DMS 273 treated with DMSO at 0.1 percent for 48 hours (cell line): Measurements from ENCODE around the gene FANCL.
"Not testable (repeated sequence)": the region's sequence is repeated elsewhere in the genome, so short reads cannot be mapped to it uniquely, and the experiment has no call there.

Source experiments
- DNase-seq: peaks from one replicate; lab custom pipeline; 2025; lab: John Stamatoyannopoulos, UW

Gene FANCL

DNA sequence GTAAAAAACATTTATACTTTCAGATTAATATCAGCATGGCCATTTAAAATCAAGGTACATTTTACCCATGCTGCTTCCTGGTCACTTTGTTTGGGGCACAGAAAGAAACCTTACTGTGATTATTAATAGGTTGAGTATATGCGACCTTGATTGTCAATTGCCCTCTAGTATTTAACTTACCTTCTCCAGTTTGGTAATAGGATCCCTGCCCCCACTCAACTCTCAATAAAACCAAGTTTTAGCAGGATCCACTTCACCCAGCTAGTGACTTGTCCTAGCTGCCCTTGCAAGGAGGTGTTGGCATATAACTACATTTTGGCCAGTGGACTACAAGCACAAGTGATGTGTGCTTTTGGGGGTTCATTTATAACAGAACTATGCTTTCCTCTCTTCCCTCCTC is 34.3 kb downstream of the FANCL start:
- no peak for DNase-seq

DNA sequence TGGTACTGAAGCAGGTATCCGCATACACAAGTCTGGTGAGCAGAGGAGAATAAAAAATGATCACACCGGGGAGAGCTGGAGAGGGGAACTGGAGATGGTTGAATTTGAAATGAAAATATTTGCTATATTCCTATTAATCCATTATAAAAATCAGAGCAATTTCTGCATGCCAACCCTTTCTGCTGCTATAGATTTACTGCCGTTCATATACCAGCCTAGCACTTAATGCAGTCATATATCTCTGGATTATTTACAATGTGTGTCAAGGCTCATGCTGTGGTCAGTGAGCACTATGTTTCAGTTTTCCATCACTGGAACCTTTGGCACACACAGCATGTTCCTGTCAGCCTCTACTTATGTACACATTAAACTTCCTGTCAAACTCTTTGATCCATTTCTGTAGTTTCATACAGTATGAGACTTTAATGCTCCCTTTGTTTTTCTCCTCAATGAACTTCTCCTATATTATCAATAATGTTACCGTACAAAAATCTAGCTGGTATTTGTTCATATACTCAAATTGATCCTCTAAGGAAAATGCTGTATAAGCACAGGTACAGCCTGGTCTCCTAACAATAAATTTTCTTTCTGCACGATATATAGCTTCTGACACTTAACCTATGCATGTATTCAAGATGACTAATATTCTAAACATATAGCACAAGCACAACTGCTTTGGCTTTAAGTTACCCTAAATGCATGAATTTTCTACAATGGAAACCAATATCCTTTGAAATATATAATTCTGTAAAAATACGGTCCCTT is 36.7 kb downstream of the FANCL start:
- no peak for DNase-seq

DNA sequence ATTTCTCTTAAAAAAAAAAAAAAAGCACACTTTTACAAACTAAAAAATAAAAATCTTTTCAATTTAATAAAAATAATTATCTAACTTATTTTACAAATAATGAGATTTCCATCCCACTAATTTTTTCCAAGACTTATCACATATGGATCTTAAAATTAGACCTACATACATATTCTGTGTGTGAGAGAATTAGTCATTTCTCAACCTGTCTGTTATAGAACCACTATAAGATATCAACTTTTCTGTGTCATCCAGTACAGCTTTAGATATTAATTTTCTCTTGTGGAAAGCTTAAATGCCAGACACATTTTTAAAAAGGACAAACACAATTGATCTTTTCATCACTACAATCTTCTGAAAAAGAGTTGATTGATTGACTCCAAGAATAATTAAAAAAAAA is 38.1 kb downstream of the FANCL start:
- DNase-seq = no peak

DNA sequence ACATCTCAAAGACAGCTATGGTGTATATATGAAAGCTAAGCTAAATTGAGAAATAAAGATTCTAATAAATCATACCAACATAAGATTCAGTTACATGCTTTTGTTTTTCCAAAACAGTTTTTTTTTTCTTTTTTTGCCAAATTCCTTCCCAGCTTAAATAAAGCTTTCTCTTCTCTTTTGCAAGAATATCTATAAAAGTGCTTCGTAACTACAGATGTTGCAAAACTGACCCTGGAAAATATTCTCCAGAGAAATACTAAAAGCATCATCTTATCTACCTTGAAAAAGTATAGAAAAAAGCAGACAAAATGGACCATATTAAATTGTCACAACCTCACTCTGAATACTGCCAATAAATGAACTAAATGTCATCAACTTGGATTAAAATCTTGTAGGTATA is 38.7 kb downstream of the FANCL start:
- DNase-seq = no peak

DNA sequence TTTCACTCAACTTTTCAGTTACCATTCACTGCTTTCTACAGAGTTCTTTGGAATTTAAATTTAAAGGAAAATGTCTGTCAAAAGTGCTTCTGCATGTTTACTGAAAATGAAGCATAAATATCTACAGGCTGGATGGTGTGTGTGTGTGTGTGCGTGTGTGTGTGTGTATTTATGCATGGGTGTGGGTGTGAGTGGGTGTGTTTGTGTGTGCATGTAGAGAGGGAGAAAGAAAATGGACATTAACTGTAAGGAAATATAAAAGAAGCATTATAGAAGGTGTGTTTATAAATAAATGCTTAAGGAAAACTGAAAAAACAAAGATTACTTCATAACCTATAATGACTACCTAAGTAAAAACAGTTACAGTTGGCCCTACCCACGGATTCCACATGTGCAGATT is 43.2 kb downstream of the FANCL start:
- DNase-seq = no peak

DNA sequence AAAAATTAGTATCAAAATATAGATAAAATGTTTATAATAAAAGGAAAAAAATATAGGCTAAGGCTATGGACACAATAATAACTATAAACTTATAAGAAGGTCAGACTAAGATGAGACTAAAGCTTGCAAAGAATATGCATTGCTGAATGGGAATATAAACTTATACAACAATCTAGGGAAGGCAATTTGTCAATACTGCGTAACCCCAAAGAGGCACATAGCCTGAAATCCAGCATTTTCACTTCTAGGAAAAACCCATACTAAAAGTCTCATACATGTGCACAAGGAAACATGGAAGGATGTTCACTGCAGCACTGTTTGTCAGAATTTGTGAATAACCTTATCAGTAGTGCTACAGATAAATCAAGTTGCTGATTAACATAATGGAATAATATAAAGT is 45.5 kb downstream of the FANCL start:
- no peak for DNase-seq

DNA sequence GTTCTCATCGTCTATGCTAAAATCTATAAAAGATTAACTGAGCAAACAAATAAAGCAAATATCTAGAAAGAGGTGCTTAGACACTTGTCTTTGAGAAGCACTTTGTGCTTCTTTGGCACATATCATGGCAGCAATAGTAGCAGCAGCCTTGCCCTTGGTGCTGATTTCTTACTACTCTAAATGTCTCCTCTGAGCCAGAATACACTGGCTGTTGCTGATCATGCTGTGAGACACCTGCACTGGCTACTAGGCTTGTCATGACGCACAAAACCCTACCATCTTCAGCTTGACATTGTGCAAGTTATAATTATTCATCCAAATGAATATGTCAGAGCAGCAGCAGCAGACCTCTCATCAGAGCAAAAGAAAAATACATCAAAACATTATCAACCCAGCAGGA is 46.7 kb downstream of the FANCL start:
- DNase-seq = no peak

DNA sequence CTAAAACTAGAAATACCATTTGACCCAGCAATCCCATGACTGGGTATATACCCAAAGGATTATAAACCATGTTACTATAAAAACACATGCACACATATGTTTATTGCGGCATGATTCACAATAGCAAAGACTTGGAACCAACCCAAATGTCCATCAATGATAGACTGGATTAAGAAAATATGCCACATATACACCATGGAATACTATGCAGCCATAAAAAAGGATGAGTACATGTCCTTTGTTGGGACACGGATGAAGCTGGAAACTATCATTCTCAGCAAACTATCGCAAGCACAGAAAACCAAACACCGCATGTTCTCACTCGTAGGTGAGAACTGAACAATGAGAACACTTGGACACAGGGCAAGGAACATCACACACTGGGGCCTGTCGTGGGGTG is 54.1 kb downstream of the FANCL start:
- DNase-seq = not testable (repeated sequence)

DNA sequence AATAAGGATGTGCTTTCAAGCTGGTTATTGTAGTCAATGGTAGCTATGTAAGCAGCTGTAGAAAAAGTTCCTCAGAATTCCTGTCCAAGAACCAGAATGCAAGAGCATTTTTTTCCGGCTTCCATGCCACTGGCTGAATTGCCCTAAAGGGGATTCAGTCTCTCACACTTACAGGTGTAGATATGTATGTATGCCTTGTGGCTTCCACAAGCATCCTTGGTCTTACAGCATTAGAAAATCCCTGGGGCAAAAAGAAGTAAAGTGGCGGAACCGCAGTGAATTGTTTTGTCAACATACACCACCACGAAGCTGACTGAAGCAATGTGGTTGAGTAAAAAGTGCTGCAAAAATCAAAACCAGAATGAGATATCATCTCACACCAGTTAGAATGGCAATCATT is 54.6 kb downstream of the FANCL start:
- DNase-seq = no peak

DNA sequence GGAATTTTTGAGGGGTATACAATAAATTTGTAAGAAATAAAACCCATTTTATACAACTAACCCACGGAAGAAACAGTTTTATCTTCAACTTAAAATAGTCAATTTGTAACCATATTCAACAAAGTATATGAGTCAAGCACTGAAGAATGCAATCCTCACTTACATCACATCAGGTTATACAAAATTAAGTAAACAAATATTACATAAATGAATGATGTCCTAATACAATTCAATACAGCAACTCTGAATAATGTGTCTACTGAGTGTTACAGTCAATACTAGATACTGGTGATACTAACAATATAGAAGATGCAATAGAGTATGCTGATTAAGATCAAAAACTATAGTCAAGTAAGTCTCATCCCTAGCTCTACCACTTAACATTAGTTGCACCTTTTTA is 58.6 kb downstream of the FANCL start:
- no peak for DNase-seq

DNA sequence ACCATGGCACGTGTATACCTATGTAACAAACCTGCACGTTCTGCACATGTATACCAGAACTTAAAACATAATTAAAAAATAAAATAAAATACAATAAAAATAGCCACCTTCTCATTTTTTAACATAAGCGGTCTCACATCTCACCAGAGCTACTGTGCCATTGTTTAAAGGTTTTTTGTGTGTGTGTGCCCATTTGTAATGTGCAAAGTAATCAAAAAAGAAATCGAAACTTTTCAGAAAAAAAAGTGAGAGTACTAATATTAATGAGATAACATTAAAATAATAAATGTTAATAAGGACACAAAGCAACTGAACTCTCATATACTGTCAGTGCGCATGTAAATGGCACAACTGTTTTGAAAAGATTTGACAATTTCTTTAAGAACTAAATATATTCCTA is 60.5 kb downstream of the FANCL start:
- DNase-seq = no peak

DNA sequence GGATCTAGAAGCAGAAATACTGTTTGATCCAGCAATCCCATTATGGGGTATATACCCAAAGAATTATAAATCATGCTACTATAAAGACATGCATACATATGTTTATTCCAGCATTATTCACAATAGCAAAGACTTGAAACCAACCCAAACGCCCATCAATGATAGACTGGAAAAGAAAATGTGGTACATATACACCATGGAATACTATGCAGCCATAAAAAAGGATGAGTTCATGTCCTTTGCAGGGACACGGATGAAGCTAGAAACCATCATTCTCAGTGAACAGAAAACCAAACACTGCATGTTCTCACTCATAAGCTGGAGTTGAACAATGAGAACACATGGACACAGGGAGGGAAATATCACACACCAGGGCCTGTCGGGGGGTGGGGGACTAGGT is 61.0 kb downstream of the FANCL start:
- not testable (repeated sequence) for DNase-seq

DNA sequence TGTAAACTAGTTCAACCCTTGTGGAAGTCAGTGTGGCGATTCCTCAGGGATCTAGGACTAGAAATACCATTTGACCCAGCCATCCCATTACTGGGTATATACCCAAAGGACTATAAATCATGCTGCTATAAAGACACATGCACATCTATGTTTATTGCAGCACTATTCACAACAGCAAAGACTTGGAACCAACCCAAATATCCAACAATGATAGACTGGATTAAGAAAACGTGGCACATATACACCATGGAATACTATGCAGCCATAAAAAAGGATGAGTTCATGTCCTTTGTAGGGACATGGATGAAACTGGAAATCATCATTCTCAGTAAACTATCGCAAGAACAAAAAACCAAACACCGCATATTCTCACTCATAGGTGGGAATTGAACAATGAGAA is 63.9 kb downstream of the FANCL start:
- not testable (repeated sequence) for DNase-seq

DNA sequence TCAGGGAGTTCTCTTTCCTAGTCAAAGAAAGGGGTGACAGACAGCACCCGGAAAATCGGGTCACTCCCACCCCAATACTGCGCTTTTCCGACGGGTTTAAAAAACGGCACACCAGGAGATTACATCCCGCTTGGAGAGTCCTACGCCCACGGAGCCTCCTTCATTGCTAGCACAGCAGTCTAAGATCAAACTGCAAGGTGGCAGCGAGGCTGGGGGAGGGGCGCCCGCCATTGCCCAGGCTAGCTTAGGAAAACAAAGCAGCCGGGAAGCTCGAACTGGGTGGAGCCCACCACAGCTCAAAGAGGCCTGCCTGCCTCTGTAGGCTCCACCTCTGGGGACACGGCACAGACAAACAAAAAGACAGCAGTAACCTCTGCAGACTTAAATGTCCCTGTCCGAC is 69.3 kb downstream of the FANCL start:
- not testable (repeated sequence) for DNase-seq

DNA sequence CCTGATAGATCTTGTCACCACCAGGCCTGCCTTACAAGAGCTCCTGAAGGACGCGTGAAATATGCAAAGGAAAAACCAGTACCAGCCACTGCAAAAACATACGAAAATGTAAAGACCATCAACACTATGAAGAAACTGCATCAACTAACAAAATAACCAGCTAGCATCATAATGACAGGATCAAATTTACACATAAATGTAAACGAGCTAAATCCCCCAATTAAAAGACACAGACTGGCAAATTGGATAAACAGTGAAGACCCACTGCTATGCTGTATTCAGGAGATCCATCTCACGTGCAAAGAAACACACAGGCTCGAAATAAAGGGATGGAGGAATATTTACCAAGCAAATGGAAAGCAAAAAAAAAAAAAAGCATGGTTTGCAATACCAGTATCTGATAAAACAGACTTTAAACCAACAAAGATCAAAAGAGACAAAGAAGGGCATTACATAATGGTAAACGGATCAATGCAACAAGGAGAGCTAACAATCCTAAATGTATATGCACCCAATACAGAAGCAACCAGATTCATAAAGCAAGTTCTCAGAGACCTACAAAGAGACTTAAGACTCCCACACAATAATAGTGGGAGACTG is 70.7 kb downstream of the FANCL start:
- DNase-seq = not testable (repeated sequence)

DNA sequence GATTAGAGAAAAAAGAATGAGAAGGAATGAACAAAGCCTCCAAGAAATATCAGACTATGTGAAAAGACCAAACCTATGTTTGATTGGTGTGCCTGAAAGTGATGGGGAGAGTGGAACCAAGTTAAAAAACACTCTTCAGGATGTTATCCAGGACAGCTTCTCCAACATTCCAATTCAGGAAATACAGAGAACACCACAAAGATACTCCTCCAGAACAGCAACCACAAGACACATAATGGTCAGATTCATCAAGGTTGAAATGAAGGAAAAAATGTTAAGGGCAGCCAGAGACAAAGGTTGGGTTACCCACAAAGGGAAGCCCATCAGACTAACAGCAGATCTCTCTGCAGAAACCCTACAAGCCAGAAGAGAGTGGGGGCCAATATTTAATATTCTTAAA is 71.3 kb downstream of the FANCL start:
- DNase-seq = not testable (repeated sequence)

DNA sequence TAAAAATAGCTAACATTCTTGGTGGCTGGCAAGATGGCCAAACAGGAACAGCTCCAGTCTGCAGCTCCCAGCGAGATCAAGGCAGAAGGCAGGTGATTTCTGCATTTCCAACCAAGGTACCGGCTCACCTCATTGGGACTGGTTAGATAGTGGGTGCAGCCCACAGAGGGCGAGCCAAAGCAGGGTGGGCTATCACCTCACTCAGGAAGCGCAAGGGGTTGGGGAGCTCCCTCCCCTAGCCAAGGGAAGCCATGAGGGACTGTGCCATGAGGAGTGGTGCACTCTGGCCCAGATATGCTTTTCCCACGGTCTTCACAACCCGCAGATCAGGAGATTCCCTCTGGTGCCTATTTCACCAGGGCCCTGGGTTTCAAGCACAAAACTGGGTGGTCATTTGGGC is 73.0 kb downstream of the FANCL start:
- not testable (repeated sequence) for DNase-seq

DNA sequence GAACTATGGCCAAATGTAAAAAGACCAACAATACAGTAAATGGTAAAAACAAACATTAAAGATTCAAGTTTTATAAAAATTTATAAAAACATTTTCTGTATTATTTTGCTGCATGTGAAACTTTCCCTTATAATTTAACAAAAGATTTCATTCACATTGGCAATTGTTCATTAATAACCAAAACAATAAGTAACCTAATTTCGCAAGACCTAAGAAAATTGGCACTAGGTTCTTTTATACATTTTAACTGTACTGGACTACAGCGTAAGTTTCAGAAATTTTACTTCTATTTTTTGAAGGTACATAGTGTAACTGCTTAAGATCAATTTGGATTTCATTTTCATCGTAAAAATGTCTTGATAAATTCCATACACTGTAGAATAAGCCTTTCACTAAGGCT is 77.2 kb downstream of the FANCL start:
- DNase-seq = no peak

DNA sequence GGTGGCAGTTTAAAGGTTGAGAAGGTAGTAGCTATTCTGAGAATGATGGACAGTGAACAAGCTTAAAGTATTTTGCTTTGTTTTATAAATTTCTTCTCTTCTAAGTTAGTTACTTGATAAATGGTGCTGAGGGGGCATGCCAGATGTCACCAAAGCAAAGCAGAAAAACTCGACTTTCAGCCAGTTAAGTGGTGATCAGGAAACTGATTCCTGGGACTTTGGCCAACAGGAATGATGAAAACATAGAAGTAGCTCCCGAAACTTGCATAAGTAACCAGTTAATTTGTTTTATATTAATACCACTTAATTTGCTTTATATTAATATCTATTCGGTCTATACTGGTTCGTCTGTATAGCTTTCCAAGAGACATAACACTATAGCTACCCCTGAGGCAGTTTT is 82.6 kb downstream of the FANCL start:
- DNase-seq = no peak

DNA sequence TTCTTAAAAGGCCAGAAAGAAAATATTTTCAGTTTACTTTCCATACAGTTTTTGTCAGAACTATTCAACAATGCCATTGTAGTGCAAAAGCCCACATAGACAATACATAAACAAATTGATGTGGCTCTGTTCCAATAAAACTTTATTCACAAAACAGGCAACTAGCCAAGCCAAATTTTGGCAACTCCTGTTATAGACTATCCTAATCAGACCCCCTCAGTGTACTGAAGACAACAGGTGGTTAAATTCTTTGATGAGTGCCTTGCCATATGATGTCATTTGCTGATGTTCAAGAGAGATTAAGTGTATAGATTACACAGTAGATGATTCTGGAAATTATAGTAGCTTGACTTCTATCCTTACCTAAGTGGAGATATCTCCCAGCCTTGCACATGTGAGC is 83.4 kb downstream of the FANCL start:
- no peak for DNase-seq

DNA sequence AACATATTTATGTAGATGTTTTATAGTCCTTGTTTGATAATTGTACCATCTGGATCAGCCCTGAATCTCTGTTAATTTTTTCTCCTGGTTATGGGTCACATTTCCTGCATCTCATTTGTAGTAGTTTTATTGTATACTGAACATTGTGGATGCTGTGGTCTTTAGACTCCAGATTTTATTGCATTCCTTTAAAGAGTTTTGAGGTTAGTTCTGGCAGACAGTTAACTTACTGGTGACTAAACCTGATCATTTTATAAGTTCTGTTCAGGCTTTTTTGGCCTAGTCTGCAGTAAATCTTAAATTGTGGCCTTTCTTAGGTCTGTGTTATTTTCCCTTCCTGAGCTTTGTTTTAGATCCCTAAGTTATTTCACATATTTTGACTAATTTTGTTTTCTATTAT is 84.3 kb downstream of the FANCL start:
- no peak for DNase-seq

DNA sequence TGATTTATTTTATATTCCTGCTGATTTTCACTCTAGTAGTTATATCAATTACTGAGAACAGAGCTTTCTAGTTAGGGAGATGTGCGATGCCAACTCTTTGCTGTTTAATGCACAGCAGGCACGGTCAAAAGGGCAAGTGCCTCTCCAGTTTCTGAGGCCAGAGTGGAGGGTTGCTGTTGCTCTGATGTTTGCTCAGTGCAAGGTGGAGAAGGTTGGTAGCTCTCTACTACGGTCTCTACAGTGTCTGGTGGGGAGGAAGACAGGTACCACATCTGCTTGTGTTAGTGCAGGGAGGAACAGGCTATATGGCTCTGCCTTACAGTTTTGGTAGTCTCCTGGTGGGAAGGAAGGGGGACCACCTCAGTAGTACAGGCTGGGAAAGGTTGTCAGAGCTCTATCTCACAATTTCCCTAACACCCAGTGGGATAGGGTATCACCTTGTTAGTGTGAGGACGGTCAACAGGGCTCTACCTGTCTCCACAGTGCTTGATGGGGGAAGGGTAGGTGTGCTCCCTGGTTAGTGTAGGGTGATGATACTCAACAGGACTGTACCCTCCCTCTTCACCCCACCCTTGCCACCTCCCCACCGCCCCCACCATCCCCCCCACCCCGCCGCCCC is 85.9 kb downstream of the FANCL start:
- DNase-seq = no peak

DNA sequence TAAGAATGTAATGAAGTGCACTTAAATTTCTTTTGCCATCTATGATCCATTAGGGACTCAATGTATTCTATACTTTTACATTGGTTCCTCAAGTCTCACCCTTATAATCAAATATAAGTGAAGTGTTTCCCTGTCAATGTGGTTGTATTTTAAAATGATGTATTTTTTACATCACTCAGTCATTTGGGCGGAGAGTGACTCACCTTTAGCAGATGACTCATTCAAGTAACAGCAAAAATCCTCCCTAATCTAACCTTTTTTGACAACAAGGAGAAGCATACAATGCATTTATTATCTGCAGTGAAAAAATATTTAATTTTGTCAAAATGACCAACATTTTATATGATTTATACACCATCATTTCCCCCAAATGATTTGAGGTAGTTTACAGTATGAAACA is 94.4 kb downstream of the FANCL start:
- no peak for DNase-seq

DNA sequence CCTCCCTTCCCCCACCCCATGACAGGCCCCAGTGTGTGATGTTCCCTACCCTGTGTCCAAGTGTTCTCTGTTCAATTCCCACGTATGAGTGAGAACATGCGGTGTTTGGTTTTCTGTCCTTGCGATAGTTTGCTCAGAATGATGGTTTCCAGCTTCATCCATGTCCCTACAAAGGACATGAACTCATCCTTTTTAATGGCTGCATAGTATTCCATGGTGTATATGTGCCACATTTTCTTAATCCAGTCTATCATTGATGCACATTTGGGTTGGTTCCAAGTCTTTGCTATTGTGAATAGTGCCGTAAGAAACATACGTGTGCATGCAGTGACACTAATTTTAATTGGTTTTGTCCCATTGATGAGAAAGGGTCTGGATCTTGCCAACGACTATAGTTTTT is 95.4 kb downstream of the FANCL start:
- DNase-seq = not testable (repeated sequence)
